HFFc6 (cell line): Measurements from ENCODE around the gene PHACTR3. TPM values are rescaled to one million over a fixed set of nuclear protein-coding genes. Genes with fewer than 3 reads are reported as not detected.

Source experiments
- DNase-seq: peaks from one replicate; pipeline ENCODE4 v3.0.0-alpha.2; 2018
- H3K27ac Mint-ChIP-seq: 2 replicates; pipeline ENCODE4 v1.8.0; 2020; ENCODE audit warnings: mild to moderate bottlenecking, mixed read lengths
- H3K27me3 Mint-ChIP-seq: 2 replicates; pipeline ENCODE4 v1.8.0; 2021; ENCODE audit warnings: mild to moderate bottlenecking, moderate library complexity, mixed read lengths; ENCODE audit not compliant: insufficient read depth
- H3K36me3 Mint-ChIP-seq: 2 replicates; pipeline ENCODE4 v1.8.0; 2021; ENCODE audit warnings: low read depth, mixed read lengths
- H3K4me1 Mint-ChIP-seq: 2 replicates; pipeline ENCODE4 v1.8.0; 2020; ENCODE audit warnings: low read depth, mixed read lengths
- H3K4me3 Mint-ChIP-seq: 2 replicates; pipeline ENCODE4 v1.8.0; 2020; ENCODE audit warnings: mild to moderate bottlenecking, moderate library complexity, mixed read lengths
- H3K9me3 Mint-ChIP-seq: 2 replicates; pipeline ENCODE4 v1.8.0; 2020; ENCODE audit warnings: mild to moderate bottlenecking, mixed read lengths
- total RNA-seq, 6 experiments: library from RNA; stranded (reverse); fragmentation: NEBNext Ultra II Directional; extraction: Animal tissue kit (Norgen Biotek cat#: 25700); gene quantifications; 2 replicates in 1 of 6; 3 replicates in 5 of 6; pipeline ENCODE4 v1.2.3, GENCODE V29; 2021
- TF ChIP-seq, protein P1 (sequence below): fragments of 200-600 bp; sonication (generic); IDR thresholded peaks from 2 replicates; pipeline ENCODE4 v1.5.0; 2021; ENCODE audit warnings: antibody characterized with exemption, mild to moderate bottlenecking

The PHACTR3 gene
- total RNA-seq, 6 experiments from 2014 or later: not detected

DNA sequence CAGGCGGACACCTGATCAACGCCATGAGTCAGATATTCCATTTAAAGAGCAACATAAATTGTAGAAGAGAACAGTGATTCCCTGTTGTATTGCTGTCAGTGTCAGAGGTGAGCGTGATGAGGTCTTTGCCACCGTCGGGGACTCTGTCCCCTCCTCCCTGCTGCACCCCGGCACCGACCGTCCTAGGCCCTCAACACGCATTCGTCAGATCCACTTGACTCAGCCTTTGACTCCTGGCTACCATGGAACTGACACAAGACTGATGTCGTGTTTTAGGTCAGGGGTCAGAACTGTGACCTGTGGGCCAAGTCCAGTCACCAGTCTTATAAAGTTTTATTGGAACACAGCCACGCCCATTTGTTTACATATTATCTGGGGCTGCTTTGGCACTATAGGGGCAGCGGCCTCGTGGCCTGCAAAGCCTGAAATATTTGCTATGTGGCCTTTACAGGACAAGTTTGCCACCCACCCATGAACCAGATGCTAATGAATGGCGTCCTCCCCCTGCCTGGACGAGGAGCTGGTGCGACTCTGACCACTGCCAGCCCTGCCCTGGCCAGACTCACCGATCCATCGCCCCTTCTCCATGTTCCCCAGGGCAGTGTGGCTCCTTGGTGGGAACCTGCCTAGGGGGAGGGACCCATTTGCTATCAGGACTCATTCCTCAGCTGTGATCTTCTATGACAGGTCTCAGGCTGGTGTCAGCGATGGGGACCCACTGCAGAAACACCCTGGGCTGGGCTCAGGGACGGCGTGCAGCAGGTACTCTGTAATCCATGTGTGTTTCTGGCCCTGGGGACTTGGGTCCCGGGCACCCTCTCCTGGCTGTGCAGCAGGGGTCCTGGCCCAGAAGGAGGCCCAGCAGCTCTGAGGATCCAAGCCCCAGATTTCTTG is 37.5 kb upstream of the PHACTR3 start:
- H3K9me3 Mint-ChIP-seq: no peaks in the 10 kb centered on the region
- H3K4me3 Mint-ChIP-seq: no peak overlapping the region
- peaks cover 8% of the 10 kb centered on the region for H3K27me3 Mint-ChIP-seq
- no peak overlapping the region for H3K27ac Mint-ChIP-seq
- H3K36me3 Mint-ChIP-seq: no peaks in the 10 kb centered on the region
- TF ChIP-seq, protein P1, sequence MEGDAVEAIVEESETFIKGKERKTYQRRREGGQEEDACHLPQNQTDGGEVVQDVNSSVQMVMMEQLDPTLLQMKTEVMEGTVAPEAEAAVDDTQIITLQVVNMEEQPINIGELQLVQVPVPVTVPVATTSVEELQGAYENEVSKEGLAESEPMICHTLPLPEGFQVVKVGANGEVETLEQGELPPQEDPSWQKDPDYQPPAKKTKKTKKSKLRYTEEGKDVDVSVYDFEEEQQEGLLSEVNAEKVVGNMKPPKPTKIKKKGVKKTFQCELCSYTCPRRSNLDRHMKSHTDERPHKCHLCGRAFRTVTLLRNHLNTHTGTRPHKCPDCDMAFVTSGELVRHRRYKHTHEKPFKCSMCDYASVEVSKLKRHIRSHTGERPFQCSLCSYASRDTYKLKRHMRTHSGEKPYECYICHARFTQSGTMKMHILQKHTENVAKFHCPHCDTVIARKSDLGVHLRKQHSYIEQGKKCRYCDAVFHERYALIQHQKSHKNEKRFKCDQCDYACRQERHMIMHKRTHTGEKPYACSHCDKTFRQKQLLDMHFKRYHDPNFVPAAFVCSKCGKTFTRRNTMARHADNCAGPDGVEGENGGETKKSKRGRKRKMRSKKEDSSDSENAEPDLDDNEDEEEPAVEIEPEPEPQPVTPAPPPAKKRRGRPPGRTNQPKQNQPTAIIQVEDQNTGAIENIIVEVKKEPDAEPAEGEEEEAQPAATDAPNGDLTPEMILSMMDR: no peak
- peaks cover 2% of the 10 kb centered on the region for H3K4me1 Mint-ChIP-seq
- no peak for DNase-seq

DNA sequence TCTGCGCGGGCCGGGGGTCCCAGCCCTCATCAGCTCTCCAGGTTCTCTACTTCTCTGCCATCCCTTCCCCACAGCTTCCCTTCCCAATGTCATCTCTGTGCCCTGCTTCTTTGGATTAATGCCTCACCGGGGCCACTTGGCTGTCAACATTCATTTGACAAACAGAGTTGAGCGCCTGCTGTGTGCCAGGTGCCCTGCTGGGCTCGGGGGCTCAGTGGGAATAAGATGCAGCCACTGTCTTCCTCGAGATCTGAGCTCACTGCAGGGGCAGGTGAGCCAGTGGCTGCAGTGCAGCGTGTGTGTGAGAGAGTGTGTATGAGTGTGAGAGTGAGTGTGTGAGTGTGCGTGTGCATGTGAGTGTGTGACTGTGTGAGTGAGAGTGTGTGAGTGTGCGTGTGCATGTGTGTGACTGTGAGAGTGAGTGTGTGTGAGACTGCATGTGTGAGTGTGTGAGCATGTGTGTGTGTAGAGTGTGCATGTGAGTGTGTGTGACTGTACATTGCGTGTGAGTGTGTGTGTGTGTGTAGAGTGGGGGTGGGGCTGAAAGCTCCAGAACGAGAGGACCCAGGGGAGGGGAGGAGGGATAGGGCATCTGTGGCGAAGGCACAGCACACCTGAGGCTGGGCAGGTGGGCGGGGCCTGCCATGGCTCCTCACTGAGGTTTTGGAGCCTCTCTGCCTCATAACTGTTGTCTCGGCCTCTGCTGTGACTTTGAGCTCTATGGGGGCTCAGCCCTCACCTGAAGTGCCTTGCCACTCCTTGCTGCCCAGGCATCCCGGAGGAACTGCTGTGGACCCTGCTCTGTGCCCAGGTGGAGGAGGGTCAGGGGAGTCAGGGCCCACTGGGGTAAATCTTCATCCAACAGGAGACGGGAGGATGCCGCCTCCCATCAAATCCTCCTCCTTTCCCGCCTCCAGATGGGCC is 36.5 kb upstream of the PHACTR3 start:
- Mint-ChIP-seq H3K4me3 (no peak overlapping the region), H3K36me3 (no peaks in the 10 kb centered on the region), H3K9me3 (no peaks in the 10 kb centered on the region), H3K4me1 (peaks cover 6% of the 10 kb centered on the region), H3K27ac (no peak overlapping the region), H3K27me3 (peaks cover 3% of the 10 kb centered on the region)
- no peak for DNase-seq
- TF ChIP-seq, protein P1: no peak

DNA sequence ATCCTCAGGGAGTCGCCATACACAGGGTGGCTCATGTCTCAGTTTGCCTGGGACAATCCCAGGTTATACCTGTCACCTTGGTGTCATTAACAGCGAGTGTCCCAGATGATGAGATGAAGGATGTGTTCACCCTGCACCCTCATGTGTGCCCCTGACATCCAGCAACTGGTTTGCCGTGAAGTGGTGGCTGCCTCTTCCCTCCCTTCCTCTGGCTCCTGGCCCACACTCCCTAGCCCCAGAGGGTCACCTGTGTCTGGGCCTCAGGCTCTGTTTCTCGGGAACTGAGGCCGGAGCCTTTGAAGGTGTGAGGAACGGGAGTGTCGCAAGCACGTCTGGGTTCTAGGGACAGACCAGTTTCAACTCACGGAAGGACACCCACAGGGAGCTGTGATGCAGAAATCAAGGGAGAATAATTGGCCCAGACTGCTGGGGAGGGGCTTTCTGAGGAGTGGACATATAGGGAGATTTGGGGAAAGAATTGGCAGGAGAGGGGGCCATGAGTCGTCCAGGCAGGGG is 35.8 kb upstream of the PHACTR3 start:
- no peak overlapping the region for H3K4me3 Mint-ChIP-seq
- TF ChIP-seq, protein P1: no peak
- no peaks in the 10 kb centered on the region for H3K36me3 Mint-ChIP-seq
- no peak overlapping the region for H3K27ac Mint-ChIP-seq
- H3K9me3 Mint-ChIP-seq: no peaks in the 10 kb centered on the region
- peaks cover 6% of the 10 kb centered on the region for H3K4me1 Mint-ChIP-seq
- DNase-seq: no peak
- H3K27me3 Mint-ChIP-seq: peaks cover 2% of the 10 kb centered on the region

DNA sequence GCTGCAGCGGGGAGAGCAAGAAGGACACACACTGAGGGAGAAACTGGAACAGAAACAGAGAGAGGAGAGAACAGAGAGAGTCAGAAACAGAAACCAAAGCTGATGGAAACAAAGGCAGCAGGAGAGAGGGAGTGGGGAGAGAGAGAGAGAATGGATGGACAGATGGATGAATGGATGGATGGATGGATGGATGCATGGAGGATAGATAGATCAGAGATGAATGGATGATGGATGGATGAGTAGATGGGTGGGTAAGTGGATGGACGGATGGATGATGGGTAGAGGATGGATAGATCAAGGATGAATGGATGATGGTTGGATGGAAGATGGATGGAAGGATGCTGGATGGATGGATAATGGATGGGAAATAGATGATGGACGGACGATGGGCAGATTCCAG is 35.0 kb upstream of the PHACTR3 start:
- no peak overlapping the region for H3K27ac Mint-ChIP-seq
- no peaks in the 10 kb centered on the region for H3K9me3 Mint-ChIP-seq
- no peak overlapping the region for H3K4me3 Mint-ChIP-seq
- peaks cover 6% of the 10 kb centered on the region for H3K4me1 Mint-ChIP-seq
- DNase-seq: no peak
- H3K27me3 Mint-ChIP-seq: peaks cover 2% of the 10 kb centered on the region; the same call in 1 of the 2 replicates
- TF ChIP-seq, protein P1: no peak
- no peaks in the 10 kb centered on the region for H3K36me3 Mint-ChIP-seq

DNA sequence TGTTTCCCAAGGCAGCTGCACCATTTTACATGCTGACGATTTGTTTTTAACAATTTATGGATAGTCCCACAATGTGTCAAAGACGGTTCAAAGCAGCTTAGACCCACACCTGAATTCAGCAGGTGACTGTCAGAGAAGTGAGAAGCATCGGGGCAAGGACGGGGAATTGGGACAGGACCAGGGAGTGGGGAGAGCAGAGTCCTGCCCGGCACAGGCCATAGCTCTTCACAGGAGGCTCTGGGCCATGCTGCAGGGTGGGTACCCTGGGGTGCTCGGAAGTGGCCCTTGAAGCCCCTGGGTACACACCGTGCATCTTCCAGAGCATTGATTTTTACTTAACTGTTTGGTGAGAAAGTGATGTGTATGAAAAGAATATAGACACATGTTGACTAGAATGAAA is 33.2 kb upstream of the PHACTR3 start:
- TF ChIP-seq, protein P1: no peak
- H3K4me1 Mint-ChIP-seq: peaks cover 6% of the 10 kb centered on the region
- H3K4me3 Mint-ChIP-seq: no peak overlapping the region
- peaks cover 4% of the 10 kb centered on the region; the same call in 1 of the 2 replicates for H3K9me3 Mint-ChIP-seq
- peaks cover 2% of the 10 kb centered on the region for H3K27me3 Mint-ChIP-seq
- no peak for DNase-seq
- H3K27ac Mint-ChIP-seq: no peak overlapping the region
- no peaks in the 10 kb centered on the region for H3K36me3 Mint-ChIP-seq
